NCI-H2107 (cell line): ENCODE data around the gene MCIDAS.

Experiments used
- DNase-seq: peaks from one replicate; lab custom pipeline; 2025; lab: John Stamatoyannopoulos, UW

MCIDAS gene

DNA sequence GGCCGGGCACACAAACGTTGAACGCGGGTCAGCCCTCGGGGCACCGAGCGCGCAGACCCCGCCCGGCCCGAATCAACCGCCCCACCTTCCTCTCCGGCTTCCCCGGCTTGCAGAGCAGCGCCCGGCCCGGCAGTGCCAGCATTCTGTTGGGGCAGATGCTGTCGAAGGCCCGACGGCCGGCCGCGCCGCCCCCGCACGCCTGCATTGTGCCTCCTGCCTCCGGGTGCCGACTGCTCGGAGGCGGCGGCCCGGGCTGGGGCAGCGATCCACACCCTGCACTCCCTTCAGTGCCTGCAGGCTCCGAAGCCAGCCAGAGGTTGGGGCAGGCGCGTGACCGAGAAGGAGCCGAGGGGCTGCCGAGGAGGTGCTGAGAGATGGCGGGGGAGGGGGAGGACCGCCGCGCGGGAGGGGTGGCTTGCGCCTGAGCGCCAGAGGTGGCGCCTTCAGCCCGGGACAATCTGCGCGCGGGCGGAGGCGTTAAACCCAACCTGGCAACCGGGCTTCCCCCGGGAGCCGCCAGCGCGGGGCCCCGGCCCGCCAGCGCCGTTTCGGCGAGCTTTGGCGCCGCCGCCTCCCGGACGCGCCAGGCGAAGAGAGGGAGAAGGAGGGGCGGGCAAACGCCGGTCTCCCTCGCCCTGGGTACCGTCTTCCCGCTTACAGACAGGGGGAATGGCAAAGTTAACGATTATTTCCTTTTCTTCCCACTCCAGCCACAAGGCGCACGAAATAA lies at the start of gene MCIDAS:
Gene MCIDAS, minus strand, starts transcription at position 382 of the 730 bp plus-strand sequence. Its CDS starts 177 bp downstream, at position 205.
- DNase-seq: no peak

DNA sequence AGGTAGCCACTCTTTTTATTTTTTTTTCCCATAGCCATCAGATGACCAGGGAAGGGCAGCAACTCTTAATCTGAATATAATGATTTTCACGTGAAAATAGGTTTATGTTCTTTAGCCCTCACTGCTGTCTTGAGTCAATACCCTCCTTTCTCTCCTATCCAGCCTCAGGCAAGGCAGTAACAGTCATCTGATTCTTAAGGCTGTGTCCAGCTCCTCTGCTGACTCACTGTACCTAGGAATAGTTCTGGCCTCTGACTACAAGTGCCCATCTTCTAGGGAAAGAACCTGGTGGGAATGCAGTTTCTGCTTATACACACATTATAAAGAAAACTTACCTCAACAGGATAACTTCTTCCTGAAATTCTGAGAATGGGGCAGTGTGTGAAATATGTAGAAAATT lies 49.7 kb upstream of the MCIDAS start:
- no peak for DNase-seq

DNA sequence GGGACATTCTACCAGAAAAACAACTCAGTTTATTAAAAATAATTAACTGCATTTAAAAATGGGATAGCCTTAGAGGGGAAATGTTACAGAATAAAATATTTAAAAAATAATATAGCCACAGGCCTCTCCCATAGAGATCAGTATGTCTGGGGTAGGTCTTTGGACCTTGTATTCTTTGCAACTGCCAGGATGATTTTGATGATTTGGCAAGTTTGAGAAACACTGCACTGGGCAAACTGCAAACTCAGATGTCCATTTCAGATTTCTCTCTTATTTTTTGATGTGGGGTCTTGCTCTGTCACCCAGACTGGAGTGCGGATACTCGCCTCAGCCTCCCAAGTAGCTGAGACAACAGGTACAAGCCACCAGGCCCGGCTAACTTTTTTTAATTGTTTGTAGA lies 31.2 kb upstream of the MCIDAS start:
- no peak for DNase-seq

DNA sequence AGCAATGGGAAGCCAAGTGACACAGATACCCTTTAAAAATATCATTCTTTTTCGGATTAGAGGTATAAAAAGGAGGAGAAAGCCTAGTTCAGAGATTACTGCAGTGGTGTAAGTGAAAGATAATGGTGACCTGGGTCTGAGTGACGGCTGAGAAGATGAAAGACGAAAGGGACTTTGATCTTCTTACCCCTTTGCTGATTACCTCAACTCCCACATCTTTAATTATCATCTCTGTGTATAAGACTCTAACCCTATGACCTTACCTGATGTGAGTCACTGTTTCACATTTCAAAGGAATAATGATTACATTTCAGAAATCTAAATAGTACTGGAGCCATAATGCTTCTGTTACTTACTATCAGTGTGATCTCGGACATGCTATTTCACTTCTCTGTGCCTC lies 27.7 kb upstream of the MCIDAS start:
- no peak for DNase-seq

DNA sequence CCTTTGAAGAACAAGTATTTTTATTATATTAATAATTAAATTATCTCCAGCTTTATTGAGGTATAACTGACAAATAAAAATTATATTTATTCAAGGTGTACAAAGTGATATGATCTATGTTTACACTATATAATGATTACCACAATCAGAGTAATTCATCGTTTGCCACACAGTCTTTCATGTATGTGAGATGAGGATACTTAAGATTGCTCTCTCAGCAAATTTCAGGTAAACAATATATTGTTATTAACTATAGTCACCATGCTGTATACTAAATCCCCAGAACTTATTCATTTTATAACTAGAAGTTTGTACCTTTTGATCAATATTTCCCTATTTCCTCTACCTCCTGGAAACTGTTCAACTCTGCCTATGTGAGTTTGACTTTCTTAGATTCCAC lies 22.9 kb upstream of the MCIDAS start:
- DNase-seq: no peak

DNA sequence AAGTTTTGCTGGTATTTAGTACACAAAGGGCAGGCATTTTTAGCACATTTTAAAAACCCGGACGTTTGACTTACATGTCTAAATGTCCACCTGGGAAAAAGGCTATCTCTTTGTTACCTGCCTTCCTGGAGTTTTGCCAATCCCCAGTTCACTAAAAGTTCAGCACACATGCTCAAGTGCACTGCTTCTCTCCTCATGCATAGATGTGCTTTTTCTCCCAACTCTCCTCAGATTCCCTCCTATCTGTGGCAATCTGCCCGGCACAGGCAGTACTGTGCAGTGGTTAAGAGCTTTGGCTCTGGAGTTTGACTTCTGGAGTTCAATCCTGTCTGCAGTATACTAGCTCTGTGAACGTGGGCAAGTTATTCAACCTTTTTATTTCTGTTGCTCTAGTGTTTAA lies 14.6 kb upstream of the MCIDAS start:
- DNase-seq: no peak

DNA sequence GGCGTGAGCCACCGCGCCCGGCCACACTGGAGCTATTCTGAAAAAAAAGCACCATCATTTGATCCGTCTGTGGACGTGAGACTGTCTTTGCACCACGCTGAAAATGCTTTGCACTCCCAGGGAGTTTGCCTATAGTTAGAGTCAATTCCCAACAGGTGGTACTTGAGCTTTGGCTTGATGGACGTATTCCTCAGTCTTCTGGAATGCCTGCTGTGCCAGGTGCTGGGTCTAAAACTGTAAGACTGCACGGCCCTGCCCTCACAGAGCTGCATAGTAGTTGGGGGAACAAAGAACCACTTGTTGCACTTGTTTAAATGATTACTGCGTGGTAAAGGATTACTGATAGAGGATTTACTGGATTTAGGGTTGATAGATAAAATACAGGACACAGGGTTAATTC lies 9.7 kb upstream of the MCIDAS start:
- DNase-seq: no peak

DNA sequence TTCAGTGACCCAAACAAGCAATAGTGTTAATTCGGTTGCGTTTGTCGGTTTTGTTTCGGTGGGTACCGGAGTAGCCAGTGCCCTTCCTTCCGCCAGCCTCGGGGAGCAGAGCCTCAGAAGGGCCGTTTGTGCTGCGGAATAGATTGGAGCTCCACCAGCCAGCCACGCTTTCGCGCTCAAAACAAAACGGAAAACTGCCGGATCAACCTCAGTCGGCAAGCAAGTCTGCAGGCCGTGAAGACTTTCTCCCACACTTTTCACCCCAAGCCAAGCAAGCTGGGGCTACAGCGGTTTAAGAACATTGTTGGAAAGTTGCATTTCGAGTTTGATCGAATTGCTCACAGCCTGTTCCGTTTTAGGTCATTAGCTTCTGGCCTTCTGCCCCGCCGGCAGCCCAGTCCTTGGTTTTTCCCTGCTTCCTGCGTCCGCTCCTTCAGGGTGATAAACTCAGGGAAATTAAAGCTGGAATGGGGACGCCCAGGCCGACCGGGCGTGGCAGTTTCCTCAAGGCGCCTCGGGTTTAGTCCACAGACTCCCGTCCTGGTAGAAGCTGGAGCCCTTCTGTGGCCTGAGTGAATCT lies 7.1 kb upstream of the MCIDAS start:
- no peak for DNase-seq

DNA sequence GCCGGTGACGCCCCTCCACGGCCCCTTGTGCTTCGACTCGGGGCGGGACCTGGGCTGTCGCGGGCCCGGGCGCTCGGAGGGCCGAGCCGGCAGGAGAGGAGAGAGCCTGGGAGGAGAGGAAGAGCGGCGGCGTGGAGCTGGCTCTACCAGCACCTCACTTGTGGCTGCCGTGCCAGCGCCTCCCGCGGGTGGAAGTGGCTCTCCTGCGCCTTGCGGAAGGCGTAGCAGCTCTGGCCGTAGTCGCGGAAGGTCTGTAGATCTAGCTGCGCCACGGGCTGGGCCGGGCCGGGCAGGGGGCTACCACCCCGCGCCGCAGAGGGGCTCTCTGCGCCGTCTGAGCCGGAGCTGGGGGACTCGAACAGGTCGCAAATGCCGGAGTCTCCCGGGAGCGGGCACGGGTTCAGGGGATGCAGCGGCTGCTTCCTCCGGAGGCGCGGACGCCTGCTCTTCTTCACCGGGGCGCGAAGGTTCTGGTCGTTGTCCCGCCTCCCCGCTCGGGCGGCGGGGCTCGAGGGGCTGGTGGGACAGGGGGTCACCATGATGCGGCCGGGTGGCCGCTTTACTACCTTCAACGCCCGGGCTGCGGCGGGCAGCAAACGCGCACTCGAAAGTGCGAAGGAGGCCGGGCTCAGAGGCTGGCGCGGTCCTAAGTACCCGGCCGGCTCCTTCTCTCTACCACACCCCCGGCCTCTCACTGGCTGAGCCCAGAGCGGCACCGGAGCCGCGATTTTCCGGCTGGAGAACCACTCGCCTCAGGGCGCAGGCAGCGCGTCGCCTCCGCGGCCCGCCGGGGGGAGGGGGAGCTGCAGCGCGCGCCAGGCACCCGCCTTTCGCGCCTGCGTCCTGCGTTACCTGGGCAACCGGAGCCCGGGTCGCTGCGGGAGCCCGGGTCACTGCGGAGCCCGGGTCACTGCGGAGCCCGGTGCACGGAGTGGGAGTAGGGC lies 6.1 kb upstream of the MCIDAS start, which contains the start of gene CCNO:
Gene CCNO, minus strand, starts transcription at position 624 of the 944 bp plus-strand sequence. Its CDS starts 85 bp downstream, at position 539.
- peak; percentile 39 for DNase-seq

DNA sequence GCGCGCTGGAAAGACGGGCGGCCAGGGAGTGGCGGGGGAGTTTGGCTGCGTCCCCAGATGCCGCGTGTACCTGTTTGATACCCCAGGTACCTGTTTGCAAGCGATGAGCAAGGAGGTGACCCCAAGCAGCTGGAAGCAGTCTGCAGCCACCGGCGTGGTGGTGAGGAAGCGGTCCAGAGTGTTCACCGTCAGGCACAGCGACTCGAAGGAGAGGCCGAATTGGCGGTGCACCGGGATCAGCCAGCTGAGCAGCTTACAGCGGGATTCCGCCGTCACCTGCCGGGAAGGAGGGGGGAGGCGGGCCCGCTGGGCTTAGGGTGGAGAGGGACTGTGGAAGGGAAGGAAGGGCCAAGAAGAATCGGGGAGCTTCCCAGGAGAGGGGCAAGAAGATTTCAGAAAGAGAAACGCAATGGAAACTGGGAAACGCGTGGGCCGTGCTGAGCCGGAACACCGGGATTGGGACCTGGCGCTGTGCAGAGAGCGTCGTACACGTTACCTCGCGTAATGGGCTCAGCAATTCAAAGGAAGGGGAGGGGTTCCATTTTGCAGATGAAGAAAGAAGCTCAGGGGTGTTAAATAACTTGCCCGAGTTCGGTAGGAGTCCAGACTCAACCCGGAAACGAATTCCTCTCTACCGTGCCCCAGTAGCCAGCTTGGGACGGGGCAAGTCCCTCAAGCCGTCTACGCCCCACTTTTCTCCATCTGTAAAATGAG lies 5.3 kb upstream of the MCIDAS start:
- no peak for DNase-seq

DNA sequence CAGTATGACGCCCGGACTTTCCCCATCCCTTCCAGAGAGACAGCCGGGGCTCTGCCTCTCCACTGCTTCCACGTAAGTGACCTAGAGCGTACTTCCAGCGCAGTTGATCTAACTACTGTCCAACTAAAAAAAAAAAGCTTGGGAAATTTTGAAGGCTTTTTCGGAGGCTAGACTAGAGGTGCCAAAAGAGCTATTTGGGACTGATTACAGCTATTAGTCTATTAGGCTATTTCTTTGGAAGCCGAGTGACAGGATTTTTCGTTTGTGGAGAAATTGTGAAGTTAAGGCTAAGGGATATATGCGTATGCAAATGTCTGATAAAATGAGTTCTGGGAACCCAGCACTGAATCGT lies 4.8 kb upstream of the MCIDAS start:
- DNase-seq: no peak

DNA sequence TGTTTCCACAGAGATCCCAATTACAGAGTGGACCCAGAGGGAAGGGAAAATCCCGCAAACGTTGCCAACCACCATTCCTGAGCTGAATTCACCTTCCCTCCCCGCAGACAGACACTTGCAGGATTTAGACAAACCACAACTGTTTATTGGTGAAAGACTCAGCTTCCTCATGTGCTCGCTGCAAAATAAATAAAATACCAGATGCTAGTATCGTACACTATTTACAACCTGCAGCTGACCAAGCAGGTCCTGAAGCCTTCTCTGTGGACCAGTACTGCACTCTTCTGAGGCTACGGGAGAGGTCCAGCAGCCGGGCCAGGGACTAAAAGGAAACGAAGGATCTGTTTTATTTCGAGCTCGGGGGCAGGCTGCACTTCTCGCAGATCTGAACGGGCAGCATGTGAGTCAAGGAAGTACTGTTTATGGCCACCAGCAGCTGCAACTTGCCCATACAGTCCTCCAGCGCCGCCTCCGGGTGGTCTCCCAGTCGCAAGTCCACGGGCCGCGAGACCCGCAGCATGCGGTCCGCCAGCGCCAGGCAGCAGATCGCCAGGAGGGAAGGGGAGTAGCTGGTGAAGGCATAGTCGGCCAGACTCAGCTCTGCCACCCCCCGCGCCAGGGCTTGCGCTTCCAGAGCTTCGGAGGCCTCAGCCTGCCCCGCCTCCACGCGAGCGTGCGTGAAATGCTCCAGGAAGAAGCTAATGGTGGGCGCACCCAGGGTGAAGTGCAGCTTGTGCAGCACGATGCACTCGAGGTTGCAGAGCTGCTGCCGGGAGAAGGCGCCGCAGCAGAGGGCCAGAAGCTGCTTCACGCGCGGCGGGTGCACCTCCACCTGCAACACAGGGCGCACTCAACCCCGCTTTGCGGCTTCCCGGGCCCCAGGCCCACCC lies 4.2 kb upstream of the MCIDAS start:
- no peak for DNase-seq

DNA sequence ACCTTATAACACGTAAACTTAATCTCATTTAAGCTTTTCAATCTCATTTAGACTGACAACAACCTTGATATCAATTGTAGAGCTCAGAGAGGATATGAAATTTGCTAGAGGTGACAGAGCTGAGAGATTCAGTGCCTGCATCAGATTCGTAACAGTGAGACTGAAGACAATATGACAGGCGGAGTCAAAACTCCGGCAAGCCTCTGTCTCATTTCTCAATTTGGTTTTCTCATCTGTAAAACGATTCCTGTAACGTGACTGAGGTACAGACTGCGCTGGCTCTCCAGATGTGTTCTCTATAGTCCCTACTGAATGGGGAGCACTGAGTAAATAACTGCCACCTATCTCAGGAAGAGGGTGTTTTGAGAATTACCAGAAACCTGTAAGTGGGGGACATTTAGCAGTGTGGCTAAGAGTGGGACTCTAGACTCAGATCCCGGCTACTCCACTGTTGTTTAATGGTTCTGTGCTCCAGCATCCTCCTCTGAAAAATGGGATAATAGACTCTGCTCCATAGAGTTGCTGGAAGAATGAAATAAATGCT lies 3.0 kb upstream of the MCIDAS start:
- no peak for DNase-seq

DNA sequence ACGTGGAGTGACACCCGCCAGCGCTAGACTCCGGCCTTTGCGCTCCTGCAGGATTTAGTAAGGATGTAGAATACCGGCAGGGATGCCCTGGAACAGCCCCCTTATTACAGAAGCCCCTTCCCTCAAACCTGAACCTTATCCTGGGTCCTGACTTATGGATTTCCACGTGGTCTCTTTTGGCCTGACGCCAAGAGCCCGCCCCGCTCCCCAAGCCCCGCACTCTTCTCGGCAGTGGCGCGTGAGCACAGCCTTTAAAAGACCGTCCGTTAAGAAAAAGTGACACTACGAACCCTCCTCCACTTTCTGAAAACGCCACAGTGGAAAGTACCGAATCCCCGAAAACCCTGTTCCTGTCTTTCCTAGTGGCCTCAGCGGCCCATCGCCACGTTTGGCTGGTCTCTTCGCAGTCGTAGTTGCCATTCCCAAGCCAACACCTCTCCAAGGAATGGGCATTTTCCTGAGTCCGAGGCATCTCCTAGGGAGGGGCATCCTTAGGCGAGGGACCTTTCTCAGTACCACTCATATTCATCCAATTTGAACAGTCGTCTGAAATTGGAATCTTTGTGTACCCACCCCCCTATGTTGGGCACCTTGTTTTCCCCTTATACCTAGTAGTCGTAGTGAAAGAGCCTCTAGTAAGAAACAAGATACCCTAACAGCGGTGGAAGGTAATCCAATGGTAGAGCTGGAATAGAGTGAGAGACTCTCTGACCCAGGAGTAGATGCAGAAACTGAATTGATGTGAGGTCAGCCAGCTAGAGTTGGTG lies 732 bp upstream of the MCIDAS start:
- DNase-seq: no peak

DNA sequence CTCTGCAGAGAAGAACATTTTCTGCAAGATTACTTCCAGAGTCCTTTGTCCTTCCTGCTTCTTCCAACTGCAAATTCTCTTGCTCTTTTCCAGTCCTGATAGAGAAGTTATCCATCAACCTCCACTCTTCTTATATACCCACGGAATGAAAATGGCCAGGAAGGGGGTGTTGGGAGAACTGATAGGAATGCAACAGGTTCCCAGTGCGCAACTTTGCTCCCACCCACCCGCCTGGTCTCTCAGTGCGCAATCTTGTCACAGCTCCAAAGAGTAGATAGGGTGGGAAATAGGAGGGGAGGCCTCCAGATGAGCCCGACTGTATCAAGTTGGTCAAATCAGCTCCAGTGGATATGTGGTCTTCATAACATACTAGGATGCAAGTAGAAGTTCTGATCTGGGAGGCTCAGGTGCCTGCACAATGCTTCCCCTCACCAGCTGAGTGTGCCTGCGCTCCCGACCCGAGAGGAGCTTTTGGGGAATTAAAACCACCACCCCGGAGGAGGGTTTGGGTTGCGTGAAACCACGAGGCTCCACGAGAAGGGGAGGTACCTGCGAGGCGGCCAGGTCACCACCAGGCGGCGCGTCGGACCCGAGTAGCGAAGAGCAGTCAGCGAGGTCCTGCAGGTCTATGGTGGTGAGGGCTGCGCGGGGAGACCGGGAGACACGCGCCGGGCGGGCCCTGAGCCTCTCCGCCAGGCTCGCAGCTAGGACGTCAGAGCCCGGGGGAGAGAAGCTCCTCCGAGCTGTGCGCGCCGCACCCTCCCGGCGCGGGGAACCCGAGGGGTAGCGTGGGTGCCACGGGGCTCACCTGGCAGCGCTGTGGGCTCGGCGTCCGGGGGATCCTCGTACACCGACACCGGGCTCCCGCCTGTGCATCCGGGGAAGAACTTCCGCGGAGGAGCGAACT lies 835 bp downstream of the MCIDAS start:
- DNase-seq: peak; percentile 14

DNA sequence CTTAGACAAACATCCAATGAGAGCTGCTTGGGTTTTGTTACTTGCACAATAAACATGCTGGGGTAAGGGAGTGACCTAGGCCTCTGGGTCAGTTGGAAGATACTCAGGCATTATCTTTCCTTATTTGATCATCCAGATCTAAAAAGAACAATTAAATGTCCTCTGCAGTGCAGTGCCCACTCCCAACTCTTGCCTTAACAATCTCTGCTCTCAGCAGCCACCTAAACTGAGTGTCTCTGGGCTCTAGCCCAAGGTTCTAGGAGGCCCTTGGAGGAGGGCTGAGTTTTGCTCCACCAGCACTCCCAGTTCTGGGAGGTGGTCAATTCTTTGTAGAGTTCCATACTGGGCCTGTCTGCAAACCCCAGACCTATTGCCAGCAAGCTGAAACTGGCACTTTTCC lies 1.8 kb downstream of the MCIDAS start:
- DNase-seq: no peak

DNA sequence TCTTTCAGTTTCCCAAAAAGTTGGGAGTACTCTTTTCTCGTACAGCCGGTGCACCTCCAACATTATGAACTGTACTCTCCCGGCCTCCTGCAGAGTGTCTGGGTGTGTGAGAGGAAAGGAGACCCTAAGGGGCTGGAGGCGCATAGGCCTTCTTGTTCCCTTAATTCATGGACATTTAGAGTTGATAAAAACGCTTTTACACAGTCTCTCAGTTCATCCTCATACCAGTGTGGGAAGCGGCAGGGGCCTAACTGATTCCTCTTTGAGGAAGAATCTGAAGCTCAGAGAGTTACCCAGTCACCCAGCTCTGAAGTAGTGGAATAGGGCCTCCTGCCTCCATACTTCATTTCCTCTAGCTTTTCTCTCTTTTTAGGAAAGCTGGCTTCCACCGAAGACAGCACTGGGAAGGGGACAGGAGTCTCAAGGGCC lies 3.3 kb downstream of the MCIDAS start:
- DNase-seq: no peak

DNA sequence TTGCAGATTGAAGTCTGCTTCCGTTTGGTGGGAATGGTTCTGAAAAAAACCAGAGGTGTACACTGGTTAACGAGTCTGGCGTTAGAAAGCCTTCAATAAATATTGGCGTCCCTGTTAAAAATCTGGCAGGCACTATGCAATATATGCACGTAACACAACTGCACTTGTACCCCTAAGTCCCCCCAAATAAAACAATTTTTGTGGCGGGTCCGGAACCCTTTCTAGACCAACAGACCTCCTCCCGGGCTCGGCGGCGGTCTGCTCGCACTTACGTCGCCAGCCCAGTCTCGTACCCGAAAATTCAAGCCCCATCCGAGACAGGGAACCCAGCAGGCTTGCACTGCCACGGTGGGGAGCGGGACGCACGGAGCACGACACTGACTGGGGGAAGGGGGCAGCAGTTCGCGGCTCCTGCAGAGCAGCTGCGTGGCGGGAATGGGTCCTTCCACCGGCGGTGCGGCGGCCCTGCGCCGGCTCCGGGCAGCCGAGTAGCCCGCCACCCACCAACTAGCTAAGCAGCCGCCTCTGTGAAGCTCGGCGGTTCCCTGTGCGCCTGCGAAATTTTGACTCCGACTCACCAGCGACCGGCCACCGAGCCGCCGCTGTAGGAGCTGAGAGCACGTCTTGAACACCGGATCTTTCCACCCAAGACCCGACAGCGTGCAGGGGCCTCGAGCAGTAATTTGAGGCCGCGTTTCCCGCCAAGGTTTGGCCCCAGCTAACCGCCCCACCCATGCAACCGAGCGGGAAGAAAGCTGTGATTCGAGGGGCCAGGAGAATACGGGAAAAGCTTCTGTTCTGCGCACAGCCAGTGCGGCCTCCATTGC lies 3.9 kb downstream of the MCIDAS start:
- no peak for DNase-seq
